H1 (cell line): ENCODE data around the gene NDEL1. TPM values are rescaled to one million over a fixed set of nuclear protein-coding genes. Genes with fewer than 3 reads are reported as not detected.

Experiments used
- CTCF ChIA-PET: fragments of 300-600 bp; sonication (Branson Sonifier 250); formaldehyde crosslinking; loops from one replicate; lab custom pipeline; 2021; ENCODE audit not compliant: partially characterized antibody; lab: Charles Lee
- POLR2A ChIA-PET: fragments of 300-600 bp; sonication (Branson Sonifier 250); formaldehyde crosslinking; loops from one replicate; lab custom pipeline; 2021; ENCODE audit warnings: inconsistent platforms; ENCODE audit not compliant: partially characterized antibody; lab: Charles Lee
- DNase-seq, 2 experiments: peaks; one replicate each; pipeline versions ENCODE4 v3.0.0 to v3.0.0-alpha.2; 2010 to 2022; ENCODE audit warnings: low spot score in 2 of 2, low read depth in 1 of 2, mixed read lengths in 1 of 2
- FAIRE-seq: peaks from 2 replicates; lab custom pipeline; 2011; peaks lifted over from hg19 to GRCh38; lab: Jason Lieb, UNC
- H2AFZ ChIP-seq: 2 replicates; pipeline ENCODE4 v1.8.1; 2012; ENCODE audit warnings: low read length, inconsistent platforms
- H2AK5ac ChIP-seq: 2 replicates; pipeline ENCODE4 v1.6.1; 2013; ENCODE audit warnings: low read depth, low read length
- H2BK120ac ChIP-seq: replicated peaks from 2 replicates; pipeline ENCODE3; 2013; ENCODE audit warnings: low read depth, low read length, inconsistent platforms
- H2BK12ac ChIP-seq: 2 replicates; pipeline ENCODE4 v1.6.1; 2013; ENCODE audit warnings: low read depth, low read length
- H2BK15ac ChIP-seq: 2 replicates; pipeline ENCODE4 v1.6.1; 2013; ENCODE audit warnings: low read length
- H2BK20ac ChIP-seq: 2 replicates; pipeline ENCODE4 v1.6.1; 2013; ENCODE audit warnings: low read length
- H2BK5ac ChIP-seq: 2 replicates; pipeline ENCODE4 v1.6.1; 2013; ENCODE audit warnings: low read depth, low read length
- H3K14ac ChIP-seq: 2 replicates; pipeline ENCODE4 v1.6.1; 2013; ENCODE audit warnings: inconsistent platforms; ENCODE audit not compliant: insufficient read length
- H3K18ac ChIP-seq: 2 replicates; pipeline ENCODE4 v1.6.1; 2013; ENCODE audit warnings: low read length; ENCODE audit errors: extremely low read depth
- H3K23ac ChIP-seq: 2 replicates; pipeline ENCODE4 v1.6.1; 2013; ENCODE audit warnings: inconsistent platforms; ENCODE audit not compliant: insufficient read length
- H3K23me2 ChIP-seq: 2 replicates; pipeline ENCODE4 v1.6.1; 2013; ENCODE audit warnings: low read depth, low read length
- H3K27ac ChIP-seq: 2 replicates; pipeline ENCODE4 v1.6.1; 2011; ENCODE audit warnings: low read depth, low read length, inconsistent platforms
- H3K27me3 ChIP-seq, 4 experiments: replicated peaks in 1 of 4; 1 replicate in 1 of 4; 2 replicates in 3 of 4; pipeline versions ENCODE4 v1.6.1 to v1.8.1; 2011 to 2013; ENCODE audit warnings: low read length in 3 of 4, mild to moderate bottlenecking in 3 of 4, inconsistent platforms in 2 of 4, mixed read lengths in 2 of 4, moderate library complexity in 1 of 4; ENCODE audit not compliant: control insufficient read depth in 3 of 4, insufficient read depth in 3 of 4; ENCODE audit errors: extremely low read depth in 1 of 4
- H3K36me3 ChIP-seq, 4 experiments: 2 replicates each; pipeline versions ENCODE4 v1.6.1 to v1.8.1; 2011 to 2013; ENCODE audit warnings: mild to moderate bottlenecking in 4 of 4, low read length in 3 of 4, moderate library complexity in 2 of 4, control low read depth in 1 of 4, inconsistent platforms in 1 of 4; ENCODE audit not compliant: insufficient read depth in 4 of 4, control insufficient read depth in 2 of 4
- H3K4ac ChIP-seq: replicated peaks from 2 replicates; pipeline ENCODE3; 2013; ENCODE audit warnings: low read length, low read depth, mixed read lengths, inconsistent platforms; ENCODE audit not compliant: insufficient read length
- H3K4me1 ChIP-seq, 4 experiments: replicated peaks in 1 of 4; 1 replicate in 1 of 4; 2 replicates in 3 of 4; pipeline versions ENCODE4 v1.6.1 to v1.8.1; 2011 to 2013; ENCODE audit warnings: low read length in 3 of 4, inconsistent platforms in 2 of 4, mixed read lengths in 1 of 4; ENCODE audit not compliant: insufficient read depth in 4 of 4, control insufficient read depth in 3 of 4
- H3K4me2 ChIP-seq, 2 experiments: 2 replicates each; pipeline versions ENCODE4 v1.6.1 to v1.8.1; 2011 to 2013; ENCODE audit warnings: low read depth in 2 of 2, low read length in 2 of 2, control low read depth in 1 of 2, inconsistent platforms in 1 of 2, mild to moderate bottlenecking in 1 of 2; ENCODE audit not compliant: insufficient read depth in 1 of 2
- H3K4me3 ChIP-seq, 4 experiments: fragments of 200-600, 300-600 bp in 1 of 4; sonication (generic), shearing (Covaris generic), sonication (Bioruptor Twin) in 1 of 4; 2 replicates each; pipeline versions ENCODE4 v1.5.1 to v1.8.1; 2011 to 2016; ENCODE audit warnings: low read length in 4 of 4, low read depth in 3 of 4, control low read depth in 2 of 4, inconsistent platforms in 2 of 4, mild to moderate bottlenecking in 2 of 4, mixed read lengths in 1 of 4, moderate library complexity in 1 of 4; ENCODE audit not compliant: insufficient read depth in 2 of 4; ENCODE audit errors: extremely low read depth in 1 of 4
- H3K56ac ChIP-seq: replicated peaks from 2 replicates; pipeline ENCODE3; 2013; ENCODE audit warnings: low read depth, mild to moderate bottlenecking, mixed read lengths, low read length, inconsistent platforms; ENCODE audit not compliant: insufficient read length
- H3K79me1 ChIP-seq: 2 replicates; pipeline ENCODE4 v1.6.1; 2013; ENCODE audit warnings: low read depth, low read length, control low read depth
- H3K79me2 ChIP-seq, 2 experiments: 2 replicates each; pipeline versions ENCODE4 v1.6.1 to v1.8.1; 2012 to 2013; ENCODE audit warnings: low read length in 2 of 2, mild to moderate bottlenecking in 2 of 2, inconsistent platforms in 1 of 2; ENCODE audit not compliant: insufficient read depth in 2 of 2, control insufficient read depth in 1 of 2
- H3K9ac ChIP-seq, 4 experiments: replicated peaks in 1 of 4; 1 replicate in 1 of 4; 2 replicates in 3 of 4; pipeline versions ENCODE4 v1.6.1 to v1.8.1; 2011 to 2013; ENCODE audit warnings: low read depth in 3 of 4, low read length in 3 of 4, control low read depth in 2 of 4, mild to moderate bottlenecking in 2 of 4, moderate library complexity in 2 of 4, inconsistent platforms in 1 of 4; ENCODE audit errors: extremely low read depth in 1 of 4
- H3K9me3 ChIP-seq, 2 experiments: 2 replicates each; pipeline versions ENCODE4 v1.6.1 to v1.8.1; 2012 to 2013; ENCODE audit warnings: mild to moderate bottlenecking in 2 of 2, moderate library complexity in 2 of 2, control low read depth in 1 of 2, inconsistent platforms in 1 of 2, low read depth in 1 of 2, low read length in 1 of 2, mixed read lengths in 1 of 2; ENCODE audit not compliant: insufficient read depth in 2 of 2
- H4K20me1 ChIP-seq, 2 experiments: replicated peaks in 1 of 2; 2 replicates each; pipeline versions ENCODE3 to v1.8.1; 2011 to 2013; ENCODE audit warnings: inconsistent platforms in 2 of 2, low read length in 2 of 2, mild to moderate bottlenecking in 1 of 2; ENCODE audit not compliant: insufficient read depth in 2 of 2, control insufficient read depth in 1 of 2
- H4K5ac ChIP-seq: 2 replicates; pipeline ENCODE4 v1.6.1; 2013; ENCODE audit warnings: low read length, low read depth, mixed read lengths, inconsistent platforms; ENCODE audit not compliant: insufficient read length
- H4K8ac ChIP-seq: 2 replicates; pipeline ENCODE4 v1.8.0; 2013; ENCODE audit warnings: mild to moderate bottlenecking, moderate library complexity, low read length, inconsistent platforms; ENCODE audit not compliant: insufficient read depth; ENCODE audit errors: extremely low read depth
- H4K91ac ChIP-seq: replicated peaks from 2 replicates; pipeline ENCODE3; 2013; ENCODE audit warnings: low read length, mixed read lengths, inconsistent platforms; ENCODE audit not compliant: insufficient read length
- KDM1A ChIP-seq: fragments of 200-600, 300-600 bp; sonication (generic); IDR thresholded peaks from 2 replicates; pipeline ENCODE4 v1.7.1; 2016; ENCODE audit warnings: mild to moderate bottlenecking, low read length, borderline replicate concordance
- POLR2AphosphoS5 ChIP-seq: IDR thresholded peaks from 2 replicates; pipeline ENCODE4 v1.6.1; 2011; ENCODE audit warnings: low read depth, low read length
- TAF1 ChIP-seq: IDR thresholded peaks from 2 replicates; pipeline ENCODE4 v1.6.1; 2011; ENCODE audit warnings: mild to moderate bottlenecking, low read depth, low read length
- WGBS, 2 experiments: shearing (Covaris generic) in 1 of 2; methylation state at CpG; one replicate each; pipeline versions ENCODE4 v1.1.6 to v1.1.7; 2013 to 2015; ENCODE audit warnings: low lambda C conversion rate in 2 of 2, mixed read lengths in 2 of 2, inconsistent platforms in 1 of 2, low coverage in 1 of 2, missing lambda C conversion rate in 1 of 2; ENCODE audit not compliant: insufficient replicate concordance in 2 of 2, insufficient coverage in 1 of 2, insufficient read length in 1 of 2; ENCODE audit errors: extremely low coverage in 1 of 2, missing lambda C conversion rate in 1 of 2; 5-methylcytosine and 5-hydroxymethylcytosine counted together
- polyA plus RNA-seq, 7 experiments: library from polyadenylated mRNA; depleted of rRNA in 3 of 7; stranded (reverse) in 5 of 7; unstranded in 2 of 7; fragments of >200 nt in 5 of 7; fragments of 200-250 nt in 2 of 7; gene quantifications; 1 replicate in 5 of 7; 2 replicates in 1 of 7; 4 replicates in 1 of 7; pipeline versions ENCODE4 v1.2.1 to v1.2.3, GENCODE V29; 2011 to 2013; ENCODE audit warnings: missing spikeins in 2 of 7, mixed read lengths in 2 of 7
- total RNA-seq: library from RNA; stranded (reverse); fragmentation: NEBNext Ultra II Directional; extraction: Animal tissue kit (Norgen Biotek cat#: 25700); gene quantifications from 2 replicates; pipeline ENCODE4 v1.2.1, GENCODE V29; 2021

The NDEL1 gene
- total and polyA plus RNA-seq, 2 of the 8 experiments (the other 6 are each of a cell fraction or from before 2014, with no cell fraction given) = 31.1 to 32.9 TPM

DNA sequence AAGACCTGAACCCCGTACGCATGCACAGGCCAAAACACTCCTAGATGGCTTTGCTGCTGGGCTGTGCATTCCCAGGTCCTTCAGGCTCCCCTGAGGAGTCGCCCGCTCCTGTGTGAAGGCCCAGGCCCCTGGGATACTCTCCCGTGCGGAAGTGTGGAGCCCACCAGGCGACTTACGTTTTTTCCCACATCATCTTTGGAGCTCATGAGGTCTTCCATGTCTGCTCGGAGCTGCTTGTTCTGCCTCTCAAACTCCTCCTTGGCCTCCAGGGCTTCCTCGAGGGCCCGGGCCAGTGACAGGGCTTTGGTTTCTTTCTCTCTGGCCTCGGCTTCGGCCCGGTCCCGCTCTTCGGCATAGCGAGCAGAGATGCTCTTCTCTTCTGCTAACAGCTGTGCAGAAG lies 56.4 kb downstream of the NDEL1 start:
- no peak overlapping the region for H2BK20ac ChIP-seq
- no peaks in the 10 kb centered on the region for H3K27me3 ChIP-seq
- no peaks in the 10 kb centered on the region for H3K79me2 ChIP-seq
- H2BK12ac ChIP-seq = no peak overlapping the region
- no peak for FAIRE-seq
- H3K36me3 ChIP-seq = peaks cover 49 to 94% (median 76%) of the 10 kb centered on the region in 4 experiments
- H3K18ac ChIP-seq = no peak overlapping the region
- H2AK5ac ChIP-seq = no peak overlapping the region
- ChIA-PET POLR2A (interaction anchor here (0.5 kb wide), 1 partner anchor 23 kb away, joined by 3 read pairs; no protein-coding TSS in a partner anchor), CTCF (interaction anchor here (0.6 to 1.5 kb wide), 3 partner anchors 12 to 82 kb away, joined by 3 to 4 read pairs (median 3); no protein-coding TSS in a partner anchor)
- no peak overlapping the region for H3K4me3 ChIP-seq
- no peak overlapping the region for H3K14ac ChIP-seq
- TF ChIP-seq KDM1A (no peak), TAF1 (no peak), POLR2AphosphoS5 (no peak)
- no peak overlapping the region for H2BK120ac ChIP-seq
- H3K27ac ChIP-seq = no peak overlapping the region
- H3K4ac ChIP-seq = no peak overlapping the region
- H2BK15ac ChIP-seq = no peak overlapping the region
- H4K8ac ChIP-seq = no peak overlapping the region; the same call in 1 of the 2 replicates
- H3K9ac ChIP-seq = no peak overlapping the region
- H3K23ac ChIP-seq = no peak overlapping the region
- H3K9me3 ChIP-seq = no peaks in the 10 kb centered on the region
- H2AFZ ChIP-seq = no peak overlapping the region
- no peak overlapping the region for H2BK5ac ChIP-seq
- no peak overlapping the region for H3K56ac ChIP-seq
- no peaks in the 10 kb centered on the region for H3K4me1 ChIP-seq
- H4K5ac ChIP-seq = no peak overlapping the region
- 93% methylated on average over 16 of the region's 17 CpGs; no CpG with 5 or more reads in 1 of the 2 experiments for WGBS, 2 experiments
- peaks cover 2 to 6% of the 10 kb centered on the region in 2 experiments for H4K20me1 ChIP-seq
- no peaks in the 10 kb centered on the region for H3K23me2 ChIP-seq
- no peak overlapping the region for H3K4me2 ChIP-seq
- H3K79me1 ChIP-seq = no peaks in the 10 kb centered on the region
- DNase-seq = no peak
- H4K91ac ChIP-seq = no peak overlapping the region
